Endodermal cell (in vitro differentiated cells): ENCODE data around the gene ARID5A. TPM values are rescaled to one million over a fixed set of nuclear protein-coding genes. Genes with fewer than 3 reads are reported as not detected.
A peak's percentile ranks its signal among the peaks of the same experiment; 100 is the strongest.

Source experiments
- DNase-seq: peaks from one replicate; pipeline ENCODE4 v3.0.0-alpha.2; 2017
- H3K27ac ChIP-seq: 2 replicates; pipeline ENCODE4 v1.5.1; 2013; ENCODE audit warnings: mild to moderate bottlenecking, low read depth, low read length, moderate library complexity
- H3K27me3 ChIP-seq: 2 replicates; pipeline ENCODE4 v1.6.1; 2013; ENCODE audit warnings: mild to moderate bottlenecking, low read length, moderate library complexity; ENCODE audit not compliant: insufficient read depth, control insufficient read depth, poor library complexity, severe bottlenecking
- H3K36me3 ChIP-seq: 2 replicates; pipeline ENCODE4 v1.7.0; 2013; ENCODE audit warnings: mild to moderate bottlenecking, low read length, moderate library complexity; ENCODE audit not compliant: control insufficient read depth, insufficient read depth
- H3K4me1 ChIP-seq: one replicate; pipeline ENCODE4 v1.7.0; 2013; ENCODE audit warnings: low read length; ENCODE audit not compliant: control insufficient read depth, insufficient read depth
- H3K4me3 ChIP-seq: 2 replicates; pipeline ENCODE4 v1.5.1; 2013; ENCODE audit warnings: mild to moderate bottlenecking, low read length, moderate library complexity
- H3K9ac ChIP-seq: 2 replicates; pipeline ENCODE4 v1.6.1; 2013; ENCODE audit warnings: mild to moderate bottlenecking, low read length, moderate library complexity; ENCODE audit not compliant: poor library complexity, severe bottlenecking; ENCODE audit errors: extremely low read depth
- H3K9me3 ChIP-seq: 2 replicates; pipeline ENCODE4 v1.6.1; 2013; ENCODE audit warnings: mild to moderate bottlenecking, low read length, moderate library complexity; ENCODE audit not compliant: control insufficient read depth
- H3K27ac Mint-ChIP-seq: 2 replicates; pipeline ENCODE4 v1.8.0; 2020; ENCODE audit warnings: mixed read lengths
- H3K27me3 Mint-ChIP-seq: 2 replicates; pipeline ENCODE4 v1.8.0; 2021; ENCODE audit warnings: mild to moderate bottlenecking, mixed read lengths; ENCODE audit not compliant: insufficient read depth
- H3K36me3 Mint-ChIP-seq: 2 replicates; pipeline ENCODE4 v1.8.0; 2020; ENCODE audit warnings: low read depth, mixed read lengths
- H3K4me1 Mint-ChIP-seq: 2 replicates; pipeline ENCODE4 v1.8.0; 2020; ENCODE audit warnings: mixed read lengths
- H3K4me3 Mint-ChIP-seq: 2 replicates; pipeline ENCODE4 v1.8.0; 2020; ENCODE audit warnings: mild to moderate bottlenecking, moderate library complexity, mixed read lengths
- H3K9me3 Mint-ChIP-seq: 2 replicates; pipeline ENCODE4 v1.8.0; 2020; ENCODE audit warnings: mild to moderate bottlenecking, mixed read lengths
- WGBS, 2 experiments: methylation state at CpG; one replicate each; pipeline versions ENCODE4 v1.1.5 to v1.1.7; 2013; ENCODE audit warnings: missing lambda C conversion rate in 2 of 2, mixed read lengths in 1 of 2; ENCODE audit not compliant: insufficient coverage in 1 of 2, insufficient read length in 1 of 2; 5-methylcytosine and 5-hydroxymethylcytosine counted together
- total RNA-seq, 2 donors: library from RNA; stranded (reverse); fragmentation: NEBNext Ultra II Directional in 1 of 2; extraction: Animal tissue kit (Norgen Biotek cat#: 25700) in 1 of 2; gene quantifications; 2 replicates in 1 of 2; 3 replicates in 1 of 2; pipeline ENCODE4 v1.2.1, GENCODE V29; 2021
- TF ChIP-seq, protein P1 (sequence below): fragments of 200-600 bp; sonication (generic); conservative IDR thresholded peaks from 2 replicates; pipeline ENCODE4 v1.5.0; 2021; ENCODE audit warnings: antibody characterized with exemption, mild to moderate bottlenecking

Gene ARID5A
- total RNA-seq, 2 donors from 2014 or later: 1.8 to 3.5 TPM

DNA sequence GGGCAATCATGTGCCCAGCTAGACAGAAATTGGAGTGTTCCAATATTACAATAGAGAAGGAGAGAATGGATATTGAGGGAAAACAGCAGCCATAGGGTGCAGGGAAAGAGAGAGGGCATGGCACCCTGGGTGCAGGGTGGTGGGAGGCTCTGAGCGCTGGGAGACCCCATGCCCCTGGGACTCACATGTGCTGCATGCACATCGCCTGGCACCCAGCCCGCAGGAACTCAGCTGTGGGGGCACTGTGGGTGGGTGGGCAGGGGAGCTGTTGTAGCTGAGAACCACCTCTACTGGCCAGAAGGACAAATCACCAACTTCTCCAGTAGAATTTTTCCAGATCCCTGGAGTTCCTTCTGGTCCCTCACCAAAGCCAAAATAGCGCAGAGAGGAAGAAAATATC, 24.2 kb upstream of the ARID5A start:
- Mint-ChIP-seq H3K4me1 (no peaks in the 10 kb centered on the region), H3K9me3 (peaks cover 13% of the 10 kb centered on the region), H3K4me3 (no peak overlapping the region), H3K27ac (no peak overlapping the region), H3K27me3 (peaks cover 40% of the 10 kb centered on the region), H3K36me3 (no peaks in the 10 kb centered on the region)
- H3K27ac ChIP-seq: no peak overlapping the region
- DNase-seq: no peak
- H3K4me1 ChIP-seq: no peaks in the 10 kb centered on the region
- peaks cover 6% of the 10 kb centered on the region for H3K27me3 ChIP-seq
- no peaks in the 10 kb centered on the region for H3K36me3 ChIP-seq
- TF ChIP-seq, protein P1, sequence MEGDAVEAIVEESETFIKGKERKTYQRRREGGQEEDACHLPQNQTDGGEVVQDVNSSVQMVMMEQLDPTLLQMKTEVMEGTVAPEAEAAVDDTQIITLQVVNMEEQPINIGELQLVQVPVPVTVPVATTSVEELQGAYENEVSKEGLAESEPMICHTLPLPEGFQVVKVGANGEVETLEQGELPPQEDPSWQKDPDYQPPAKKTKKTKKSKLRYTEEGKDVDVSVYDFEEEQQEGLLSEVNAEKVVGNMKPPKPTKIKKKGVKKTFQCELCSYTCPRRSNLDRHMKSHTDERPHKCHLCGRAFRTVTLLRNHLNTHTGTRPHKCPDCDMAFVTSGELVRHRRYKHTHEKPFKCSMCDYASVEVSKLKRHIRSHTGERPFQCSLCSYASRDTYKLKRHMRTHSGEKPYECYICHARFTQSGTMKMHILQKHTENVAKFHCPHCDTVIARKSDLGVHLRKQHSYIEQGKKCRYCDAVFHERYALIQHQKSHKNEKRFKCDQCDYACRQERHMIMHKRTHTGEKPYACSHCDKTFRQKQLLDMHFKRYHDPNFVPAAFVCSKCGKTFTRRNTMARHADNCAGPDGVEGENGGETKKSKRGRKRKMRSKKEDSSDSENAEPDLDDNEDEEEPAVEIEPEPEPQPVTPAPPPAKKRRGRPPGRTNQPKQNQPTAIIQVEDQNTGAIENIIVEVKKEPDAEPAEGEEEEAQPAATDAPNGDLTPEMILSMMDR: no peak
- no peak overlapping the region for H3K9ac ChIP-seq
- H3K4me3 ChIP-seq: no peak overlapping the region
- H3K9me3 ChIP-seq: peaks cover 6% of the 10 kb centered on the region
- 83 to 84% methylated on average over 3 to 4 of the region's 4 CpGs for WGBS, 2 experiments

DNA sequence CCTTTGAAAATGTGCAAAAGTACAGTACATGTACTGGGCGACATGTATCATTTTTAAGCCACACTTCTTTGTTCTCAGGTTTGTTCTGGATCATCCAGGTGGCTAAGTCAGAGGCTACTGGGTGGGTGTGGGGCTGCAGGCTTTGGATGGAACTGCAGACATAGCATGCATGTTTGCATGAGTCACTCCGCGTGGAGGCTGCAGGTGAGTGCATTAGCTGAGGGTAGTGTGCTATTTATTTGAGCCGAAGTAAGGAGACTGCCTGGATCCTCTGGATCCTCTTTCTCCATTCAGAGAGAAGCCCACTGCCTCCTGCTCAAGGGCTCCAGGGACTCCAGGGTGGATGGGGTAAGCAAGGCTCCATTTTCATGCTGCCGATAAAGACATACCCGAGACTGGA, 22.0 kb upstream of the ARID5A start:
- H3K9ac ChIP-seq: no peak overlapping the region
- H3K36me3 ChIP-seq: no peaks in the 10 kb centered on the region
- peak; percentile 47 for DNase-seq
- TF ChIP-seq, protein P1: no peak
- 88 to 90% methylated on average over 5 to 6 of the region's 6 CpGs for WGBS, 2 experiments
- H3K4me3 ChIP-seq: no peak overlapping the region
- H3K27me3 ChIP-seq: no peaks in the 10 kb centered on the region
- no peaks in the 10 kb centered on the region for H3K4me1 ChIP-seq
- H3K27ac ChIP-seq: no peak overlapping the region
- no peak overlapping the region for H3K4me3 Mint-ChIP-seq
- peaks cover 23% of the 10 kb centered on the region for H3K9me3 Mint-ChIP-seq
- H3K36me3 Mint-ChIP-seq: no peaks in the 10 kb centered on the region
- no peaks in the 10 kb centered on the region for H3K4me1 Mint-ChIP-seq
- H3K27ac Mint-ChIP-seq: no peak overlapping the region
- H3K27me3 Mint-ChIP-seq: peaks cover 23% of the 10 kb centered on the region
- H3K9me3 ChIP-seq: peaks cover 12% of the 10 kb centered on the region

DNA sequence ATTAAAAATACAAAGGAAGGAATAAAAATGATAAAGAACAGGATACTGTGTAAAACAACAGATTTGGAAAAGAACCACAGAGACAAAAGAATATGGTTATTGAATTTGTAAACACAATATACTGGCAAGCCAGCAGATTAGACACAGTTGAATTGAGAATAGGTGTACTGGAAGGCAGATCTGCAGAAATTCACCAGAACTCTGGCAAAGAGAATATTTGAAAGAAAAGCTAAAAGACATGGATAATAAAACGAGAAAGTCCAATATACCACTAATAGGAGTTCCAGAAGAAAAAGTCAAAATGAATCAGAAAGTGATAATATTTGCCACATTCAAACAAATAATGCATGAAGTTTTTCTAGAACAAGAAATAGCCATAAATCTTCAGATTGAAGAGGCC, 19.5 kb upstream of the ARID5A start:
- 100% methylated on average over 1 of the region's 1 CpG; no CpG with 5 or more reads in 1 of the 2 experiments for WGBS, 2 experiments

More for the DNA sequence above, 19.5 kb upstream of the ARID5A start:
- no peaks in the 10 kb centered on the region for H3K36me3 Mint-ChIP-seq
- Histone ChIP-seq H3K27me3 (no peaks in the 10 kb centered on the region), H3K36me3 (no peaks in the 10 kb centered on the region), H3K9ac (no peak overlapping the region), H3K27ac (no peak overlapping the region), H3K9me3 (peaks cover 12% of the 10 kb centered on the region), H3K4me1 (no peaks in the 10 kb centered on the region), H3K4me3 (no peak overlapping the region)
- TF ChIP-seq, protein P1: no peak
- H3K27ac Mint-ChIP-seq: no peak overlapping the region
- no peak for DNase-seq
- peaks cover 7% of the 10 kb centered on the region for H3K27me3 Mint-ChIP-seq
- H3K9me3 Mint-ChIP-seq: peaks cover 23% of the 10 kb centered on the region
- no peaks in the 10 kb centered on the region for H3K4me1 Mint-ChIP-seq
- no peak overlapping the region for H3K4me3 Mint-ChIP-seq
